Breast epithelium (tissue), 3 donors: ENCODE data around the gene FCGBP.

Source experiments
- CTCF ChIP-seq, 3 donors: fragments of 450-650 bp; IDR thresholded peaks; one replicate each; pipeline ENCODE4 v1.5.1; 2016 to 2017; ENCODE audit warnings: antibody characterized with exemption in 3 of 3, mild to moderate bottlenecking in 3 of 3, moderate library complexity in 3 of 3
- POLR2A ChIP-seq: fragments of 450-650 bp; IDR thresholded peaks from one replicate; pipeline ENCODE4 v1.6.1; 2016; ENCODE audit warnings: antibody characterized with exemption, mild to moderate bottlenecking, moderate library complexity

- no peak for TF ChIP-seq POLR2A
- no peak for TF ChIP-seq CTCF (IDR thresholded peaks at IDR 0.05)
Observed at GRCh38 chr19:39918183-39918651, 16.2 kb downstream of the FCGBP start.
